HEK293 (cell line): ENCODE data around the gene NLGN1.

Source experiments
- CTCF ChIA-PET: fragments of 350-600 bp; formaldehyde crosslinking; extraction: SDS; loops from one replicate; lab custom pipeline; 2021; ENCODE audit warnings: antibody characterized with exemption; lab: Yijun Ruan, JAX
- POLR2A ChIA-PET: fragments of 300-600 bp; formaldehyde crosslinking; extraction: SDS; loops from one replicate; lab custom pipeline; 2020; ENCODE audit warnings: antibody characterized with exemption, inconsistent platforms; lab: Yijun Ruan, JAX
- H3K27ac ChIP-seq: fragments of 200-500 bp; sonication (Bioruptor generic); 2 replicates; pipeline ENCODE4 v1.5.1; 2014; ENCODE audit warnings: low read depth, low read length, control low read depth, inconsistent platforms; ENCODE audit errors: extremely low read depth
- H3K36me3 ChIP-seq, 2 experiments: fragments of 200-500 bp in 1 of 2; sonication (Bioruptor generic) in 1 of 2; 1 replicate in 1 of 2; 2 replicates in 1 of 2; pipeline ENCODE4 v1.5.1; 2014 to 2017; ENCODE audit warnings: inconsistent platforms in 2 of 2, low read length in 2 of 2; ENCODE audit not compliant: control insufficient read depth in 2 of 2, insufficient read depth in 1 of 2
- H3K4me1 ChIP-seq: fragments of 200-500 bp; sonication (Bioruptor generic); 2 replicates; pipeline ENCODE4 v1.5.1; 2014; ENCODE audit warnings: mild to moderate bottlenecking, low read length, inconsistent platforms; ENCODE audit not compliant: control insufficient read depth, insufficient read depth
- H3K4me3 ChIP-seq: 2 replicates; pipeline ENCODE4 v1.5.1; 2011; ENCODE audit warnings: low read depth, mild to moderate bottlenecking, control low read depth, low read length, moderate library complexity
- H3K9me3 ChIP-seq: fragments of 200-500 bp; sonication (Bioruptor generic); 2 replicates; pipeline ENCODE4 v1.5.1; 2014; ENCODE audit warnings: low read depth, low read length, inconsistent platforms; ENCODE audit not compliant: control insufficient read depth, insufficient read depth
- FEZF1 ChIP-seq: fragments of 450-650 bp; formaldehyde crosslinking; IDR thresholded peaks from 2 replicates; pipeline ENCODE4 v1.5.1; 2016; ENCODE audit warnings: missing biosample characterization, missing genetic modification characterization
- GLIS1 ChIP-seq: fragments of 450-650 bp; formaldehyde crosslinking; IDR thresholded peaks from 2 replicates; pipeline ENCODE4 v1.5.1; 2016; ENCODE audit warnings: missing biosample characterization, missing genetic modification characterization
- MZF1 ChIP-seq: fragments of 450-650 bp; formaldehyde crosslinking; IDR thresholded peaks from 2 replicates; pipeline ENCODE4 v1.5.1; 2017; ENCODE audit warnings: missing biosample characterization, missing genetic modification characterization, borderline replicate concordance
- OVOL3 ChIP-seq: fragments of 450-650 bp; formaldehyde crosslinking; IDR thresholded peaks from 2 replicates; pipeline ENCODE4 v1.5.1; 2016; ENCODE audit warnings: missing biosample characterization, missing genetic modification characterization
- SP3 ChIP-seq: fragments of 450-650 bp; formaldehyde crosslinking; IDR thresholded peaks from 2 replicates; pipeline ENCODE4 v1.5.1; 2016; ENCODE audit warnings: missing biosample characterization, missing genetic modification characterization
- WT1 ChIP-seq: fragments of 450-650 bp; formaldehyde crosslinking; IDR thresholded peaks from 2 replicates; pipeline ENCODE4 v1.5.1; 2016; ENCODE audit warnings: missing biosample characterization, missing genetic modification characterization
- ZBTB17 ChIP-seq: fragments of 450-650 bp; formaldehyde crosslinking; IDR thresholded peaks from 2 replicates; pipeline ENCODE4 v1.5.1; 2016; ENCODE audit warnings: missing biosample characterization, missing genetic modification characterization
- ZBTB8A ChIP-seq: fragments of 450-650 bp; formaldehyde crosslinking; IDR thresholded peaks from 2 replicates; pipeline ENCODE4 v1.5.1; 2016; ENCODE audit warnings: missing biosample characterization, missing genetic modification characterization
- ZFHX2 ChIP-seq: fragments of 450-650 bp; formaldehyde crosslinking; conservative IDR thresholded peaks from 2 replicates; pipeline ENCODE4 v1.5.1; 2016; ENCODE audit warnings: missing biosample characterization, missing genetic modification characterization
- ZFP3 ChIP-seq: fragments of 450-650 bp; formaldehyde crosslinking; IDR thresholded peaks from 2 replicates; pipeline ENCODE4 v1.5.1; 2016; ENCODE audit warnings: low read depth, missing biosample characterization, missing genetic modification characterization
- ZFP41 ChIP-seq: fragments of 450-650 bp; formaldehyde crosslinking; IDR thresholded peaks from 2 replicates; pipeline ENCODE4 v1.5.1; 2016; ENCODE audit warnings: missing biosample characterization, missing genetic modification characterization, borderline replicate concordance
- ZFP69B ChIP-seq: fragments of 450-650 bp; formaldehyde crosslinking; IDR thresholded peaks from 2 replicates; pipeline ENCODE4 v1.5.1; 2016; ENCODE audit warnings: missing biosample characterization, missing genetic modification characterization
- ZNF112 ChIP-seq: fragments of 450-650 bp; formaldehyde crosslinking; IDR thresholded peaks from 2 replicates; pipeline ENCODE4 v1.5.0; 2017; ENCODE audit warnings: missing biosample characterization, missing genetic modification characterization
- ZNF114 ChIP-seq: fragments of 450-650 bp; formaldehyde crosslinking; IDR thresholded peaks from 2 replicates; pipeline ENCODE4 v1.5.0; 2017; ENCODE audit warnings: missing biosample characterization, missing genetic modification characterization
- ZNF121 ChIP-seq: fragments of 450-650 bp; formaldehyde crosslinking; IDR thresholded peaks from 2 replicates; pipeline ENCODE4 v1.5.1; 2016; ENCODE audit warnings: missing biosample characterization, missing genetic modification characterization
- ZNF133 ChIP-seq: fragments of 450-650 bp; formaldehyde crosslinking; IDR thresholded peaks from 2 replicates; pipeline ENCODE4 v1.5.1; 2016; ENCODE audit warnings: missing biosample characterization, missing genetic modification characterization
- ZNF2 ChIP-seq: fragments of 450-650 bp; formaldehyde crosslinking; IDR thresholded peaks from 2 replicates; pipeline ENCODE4 v1.5.1; 2016; ENCODE audit warnings: missing biosample characterization, missing genetic modification characterization
- ZNF26 ChIP-seq: fragments of 450-650 bp; formaldehyde crosslinking; IDR thresholded peaks from 2 replicates; pipeline ENCODE4 v1.5.1; 2016; ENCODE audit warnings: missing biosample characterization, missing genetic modification characterization
- ZNF354C ChIP-seq: fragments of 450-650 bp; formaldehyde crosslinking; IDR thresholded peaks from 2 replicates; pipeline ENCODE4 v1.5.1; 2016; ENCODE audit warnings: missing biosample characterization, missing genetic modification characterization, low read depth, borderline replicate concordance
- ZNF366 ChIP-seq: fragments of 450-650 bp; formaldehyde crosslinking; conservative IDR thresholded peaks from 2 replicates; pipeline ENCODE4 v1.5.1; 2016; ENCODE audit warnings: missing biosample characterization, missing genetic modification characterization
- ZNF473 ChIP-seq: fragments of 450-650 bp; formaldehyde crosslinking; IDR thresholded peaks from 2 replicates; pipeline ENCODE4 v1.5.1; 2017; ENCODE audit warnings: missing biosample characterization, missing genetic modification characterization
- ZNF600 ChIP-seq: fragments of 450-650 bp; formaldehyde crosslinking; IDR thresholded peaks from 2 replicates; pipeline ENCODE4 v1.5.1; 2016; ENCODE audit warnings: missing biosample characterization, missing genetic modification characterization
- ZNF623 ChIP-seq: fragments of 450-650 bp; formaldehyde crosslinking; IDR thresholded peaks from 2 replicates; pipeline ENCODE4 v1.5.1; 2016; ENCODE audit warnings: missing biosample characterization, missing genetic modification characterization
- ZNF626 ChIP-seq: fragments of 450-650 bp; sonication (Bioruptor Pico); formaldehyde crosslinking; IDR thresholded peaks from 2 replicates; pipeline ENCODE4 v1.5.1; 2018; ENCODE audit warnings: missing biosample characterization, missing genetic modification characterization, inconsistent platforms
- ZNF639 ChIP-seq: fragments of 450-650 bp; formaldehyde crosslinking; IDR thresholded peaks from 2 replicates; pipeline ENCODE4 v1.5.1; 2016; ENCODE audit warnings: missing biosample characterization, missing genetic modification characterization
- ZNF664 ChIP-seq: fragments of 450-650 bp; formaldehyde crosslinking; IDR thresholded peaks from 2 replicates; pipeline ENCODE4 v1.5.1; 2016; ENCODE audit warnings: missing biosample characterization, missing genetic modification characterization
- ZNF704 ChIP-seq: fragments of 450-650 bp; formaldehyde crosslinking; IDR thresholded peaks from 2 replicates; pipeline ENCODE4 v1.5.1; 2016; ENCODE audit warnings: missing biosample characterization, missing genetic modification characterization
- ZNF843 ChIP-seq: fragments of 450-650 bp; formaldehyde crosslinking; IDR thresholded peaks from 2 replicates; pipeline ENCODE4 v1.5.1; 2016; ENCODE audit warnings: missing biosample characterization, missing genetic modification characterization
- TF ChIP-seq, protein P1 (sequence below): fragments of 450-650 bp; formaldehyde crosslinking; IDR thresholded peaks from 2 replicates; pipeline ENCODE4 v1.5.1; 2016; ENCODE audit warnings: missing biosample characterization, missing genetic modification characterization
- TF ChIP-seq, protein P2 (sequence below): fragments of 450-650 bp; formaldehyde crosslinking; IDR thresholded peaks from 2 replicates; pipeline ENCODE4 v1.5.1; 2017; ENCODE audit warnings: missing biosample characterization, missing genetic modification characterization

NLGN1 gene

DNA sequence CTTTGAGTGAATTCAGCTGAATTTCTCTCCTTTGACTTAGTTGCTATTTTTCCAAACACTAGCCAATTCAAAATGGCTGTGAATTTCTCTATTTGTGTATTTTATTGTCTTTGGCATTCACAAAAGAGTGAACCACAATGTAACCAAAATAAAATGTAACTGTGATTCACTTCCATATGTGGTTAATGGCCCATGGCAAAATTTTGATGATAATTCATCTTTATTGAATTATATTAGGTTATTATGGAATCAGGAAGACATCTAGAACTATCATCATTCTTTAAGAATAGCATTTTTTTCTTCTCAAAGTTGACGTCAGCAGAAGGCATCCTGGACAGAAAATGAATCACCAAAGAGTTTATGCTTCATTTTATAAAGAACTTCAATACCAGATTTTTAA, 756.3 kb downstream of the NLGN1 start (continued):
- TF ChIP-seq ZNF623 (tag by site-specific recombination), result no peak
- no peak for TF ChIP-seq FEZF1 (tag by site-specific recombination)
- no peak for TF ChIP-seq ZNF600 (tag by site-specific recombination)
- TF ChIP-seq, all 188 proteins: peak for 0

DNA sequence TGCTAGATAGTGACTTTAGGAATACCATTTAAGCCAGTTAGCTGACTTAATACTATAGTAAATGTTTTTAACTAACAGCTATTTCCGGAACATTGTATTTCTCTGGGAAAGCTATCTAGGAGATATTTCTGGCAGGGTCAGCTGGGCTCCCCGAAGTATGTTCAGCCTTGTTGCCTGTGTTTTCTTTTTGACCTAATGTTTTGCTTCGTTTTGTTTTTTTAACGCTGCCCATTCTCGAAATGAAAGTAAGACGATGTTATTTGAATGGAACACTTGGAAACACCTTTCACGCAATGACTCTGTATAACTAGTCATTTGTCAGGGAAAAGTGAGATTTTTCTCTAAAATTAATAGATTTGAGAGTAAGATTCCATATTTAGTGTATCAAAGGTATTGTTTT, 758.7 kb downstream of the NLGN1 start:
- Histone ChIP-seq H3K4me3 (no peak overlapping the region), H3K27ac (no peak overlapping the region), H3K36me3 (no peaks in the 10 kb centered on the region), H3K9me3 (no peaks in the 10 kb centered on the region), H3K4me1 (no peaks in the 10 kb centered on the region)
- TF ChIP-seq ZNF133 (no peak), ZNF473 (no peak), ZNF366 (tag by site-specific recombination) (no peak), ZNF26 (no peak), OVOL3 (tag by site-specific recombination) (no peak), ZNF664 (tag by site-specific recombination) (no peak), ZNF354C (tag by site-specific recombination) (no peak), ZBTB17 (tag by site-specific recombination) (no peak), ZNF121 (tag by site-specific recombination) (no peak), ZBTB8A (no peak), MZF1 (no peak), ZNF114 (tag by site-specific recombination) (no peak)
- TF ChIP-seq, protein P1, sequence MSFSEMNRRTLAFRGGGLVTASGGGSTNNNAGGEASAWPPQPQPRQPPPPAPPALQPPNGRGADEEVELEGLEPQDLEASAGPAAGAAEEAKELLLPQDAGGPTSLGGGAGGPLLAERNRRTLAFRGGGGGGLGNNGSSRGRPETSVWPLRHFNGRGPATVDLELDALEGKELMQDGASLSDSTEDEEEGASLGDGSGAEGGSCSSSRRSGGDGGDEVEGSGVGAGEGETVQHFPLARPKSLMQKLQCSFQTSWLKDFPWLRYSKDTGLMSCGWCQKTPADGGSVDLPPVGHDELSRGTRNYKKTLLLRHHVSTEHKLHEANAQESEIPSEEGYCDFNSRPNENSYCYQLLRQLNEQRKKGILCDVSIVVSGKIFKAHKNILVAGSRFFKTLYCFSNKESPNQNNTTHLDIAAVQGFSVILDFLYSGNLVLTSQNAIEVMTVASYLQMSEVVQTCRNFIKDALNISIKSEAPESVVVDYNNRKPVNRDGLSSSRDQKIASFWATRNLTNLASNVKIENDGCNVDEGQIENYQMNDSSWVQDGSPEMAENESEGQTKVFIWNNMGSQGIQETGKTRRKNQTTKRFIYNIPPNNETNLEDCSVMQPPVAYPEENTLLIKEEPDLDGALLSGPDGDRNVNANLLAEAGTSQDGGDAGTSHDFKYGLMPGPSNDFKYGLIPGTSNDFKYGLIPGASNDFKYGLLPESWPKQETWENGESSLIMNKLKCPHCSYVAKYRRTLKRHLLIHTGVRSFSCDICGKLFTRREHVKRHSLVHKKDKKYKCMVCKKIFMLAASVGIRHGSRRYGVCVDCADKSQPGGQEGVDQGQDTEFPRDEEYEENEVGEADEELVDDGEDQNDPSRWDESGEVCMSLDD (tag by site-specific recombination), result no peak
- TF ChIP-seq, protein P2, sequence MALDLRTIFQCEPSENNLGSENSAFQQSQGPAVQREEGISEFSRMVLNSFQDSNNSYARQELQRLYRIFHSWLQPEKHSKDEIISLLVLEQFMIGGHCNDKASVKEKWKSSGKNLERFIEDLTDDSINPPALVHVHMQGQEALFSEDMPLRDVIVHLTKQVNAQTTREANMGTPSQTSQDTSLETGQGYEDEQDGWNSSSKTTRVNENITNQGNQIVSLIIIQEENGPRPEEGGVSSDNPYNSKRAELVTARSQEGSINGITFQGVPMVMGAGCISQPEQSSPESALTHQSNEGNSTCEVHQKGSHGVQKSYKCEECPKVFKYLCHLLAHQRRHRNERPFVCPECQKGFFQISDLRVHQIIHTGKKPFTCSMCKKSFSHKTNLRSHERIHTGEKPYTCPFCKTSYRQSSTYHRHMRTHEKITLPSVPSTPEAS (tag by site-specific recombination), result no peak
- ChIA-PET CTCF (no interaction called here), POLR2A (no interaction called here)

DNA sequence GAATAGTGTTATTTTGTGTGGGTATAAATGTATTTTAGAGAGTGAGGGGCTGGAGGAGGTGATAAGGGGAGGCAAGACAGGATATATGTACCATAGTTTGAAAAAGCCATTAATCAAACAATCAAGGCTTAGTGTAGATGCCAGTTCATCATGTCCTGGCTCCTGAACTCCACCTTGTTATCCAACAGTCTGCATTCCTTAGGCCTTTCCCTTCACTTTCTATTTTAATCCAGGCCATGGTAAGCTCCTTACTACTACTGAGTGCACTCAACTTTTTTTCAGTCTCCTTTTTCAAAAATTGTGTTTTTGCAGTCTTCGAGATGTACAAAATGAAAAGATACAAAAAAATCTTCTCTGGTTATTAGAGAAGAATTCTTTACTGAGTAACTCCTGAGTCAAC, 761.1 kb downstream of the NLGN1 start:
- H3K4me1 ChIP-seq, result no peaks in the 10 kb centered on the region
- H3K9me3 ChIP-seq, result no peaks in the 10 kb centered on the region
- ChIA-PET POLR2A (no interaction called here), CTCF (interaction anchor here (0.7 kb wide), 1 partner anchor 32 kb away, joined by 3 read pairs; no protein-coding TSS in a partner anchor)
- no peak overlapping the region for H3K27ac ChIP-seq
- H3K4me3 ChIP-seq, result no peak overlapping the region
- no peaks in the 10 kb centered on the region for H3K36me3 ChIP-seq
- no peak for TF ChIP-seq ZNF843 (tag by site-specific recombination)
- TF ChIP-seq SP3, result no peak
- TF ChIP-seq ZFP3 (tag by site-specific recombination), result no peak
- no peak for TF ChIP-seq ZFHX2 (tag by site-specific recombination)
- no peak for TF ChIP-seq GLIS1 (tag by site-specific recombination)
- TF ChIP-seq ZFP69B, result no peak
- TF ChIP-seq ZFP41 (tag by site-specific recombination), result no peak
- no peak for TF ChIP-seq ZNF639 (tag by site-specific recombination)
- TF ChIP-seq ZNF112 (tag by site-specific recombination), result no peak
- TF ChIP-seq ZNF626, result no peak
- TF ChIP-seq ZNF2 (tag by site-specific recombination), result no peak
- TF ChIP-seq ZNF704, result no peak
- TF ChIP-seq WT1 (tag by site-specific recombination), result no peak
